Suprapubic skin (tissue), 4 donors: ENCODE results near the gene RPS2. TPM values are rescaled to one million over a fixed set of nuclear protein-coding genes. Genes with fewer than 3 reads are reported as not detected.

ENCODE experiments used
- DNase-seq, 2 donors: peaks; one replicate each; pipeline ENCODE4 v3.0.0-alpha.2; 2019; ENCODE audit warnings: low spot score in 2 of 2
- H3K27ac ChIP-seq: fragments of 200-600 bp; sonication (generic); one replicate; pipeline ENCODE4 v1.5.1; 2019
- H3K27me3 ChIP-seq: fragments of 200-600 bp; sonication (generic); one replicate; pipeline ENCODE4 v1.5.1; 2019
- H3K36me3 ChIP-seq: fragments of 200-600 bp; sonication (generic); one replicate; pipeline ENCODE4 v1.5.1; 2019
- H3K4me1 ChIP-seq: fragments of 200-600 bp; sonication (generic); one replicate; pipeline ENCODE4 v1.5.1; 2019
- H3K4me3 ChIP-seq: fragments of 200-600 bp; sonication (generic); one replicate; pipeline ENCODE4 v1.5.1; 2019; ENCODE audit warnings: mild to moderate bottlenecking
- H3K9me3 ChIP-seq: fragments of 200-600 bp; sonication (generic); one replicate; pipeline ENCODE4 v1.5.1; 2019
- CTCF ChIP-seq, 2 donors: fragments of 200-600 bp in 1 of 2; fragments of 450-650 bp in 1 of 2; sonication (generic) in 1 of 2; IDR thresholded peaks; one replicate each; pipeline ENCODE4 v1.5.1; 2016 to 2019; ENCODE audit warnings: antibody characterized with exemption in 2 of 2, mild to moderate bottlenecking in 1 of 2, moderate library complexity in 1 of 2
- EP300 ChIP-seq: sonication (generic); formaldehyde crosslinking; IDR thresholded peaks from one replicate; pipeline ENCODE4 v1.6.1; 2017; ENCODE audit warnings: antibody characterized with exemption
- POLR2A ChIP-seq, 2 donors: fragments of 450-650 bp; IDR thresholded peaks; one replicate each; pipeline ENCODE4 v1.6.1; 2017; ENCODE audit warnings: antibody characterized with exemption in 2 of 2, mild to moderate bottlenecking in 2 of 2, moderate library complexity in 2 of 2
- POLR2AphosphoS5 ChIP-seq, 3 donors: sonication (generic); formaldehyde crosslinking; IDR thresholded peaks; one replicate each; pipeline ENCODE4 v1.6.1; 2017; ENCODE audit warnings: antibody characterized with exemption in 3 of 3
- WGBS: methylation state at CpG from one replicate; pipeline ENCODE4 v1.1.5; 2018; 5-methylcytosine and 5-hydroxymethylcytosine counted together
- total RNA-seq, 4 donors: library from RNA; depleted of rRNA; stranded (reverse); fragments of >200 nt; gene quantifications; one replicate each; pipeline ENCODE4 v1.1.0, GENCODE V29; 2016

The RPS2 gene
- total RNA-seq, 4 donors from 2014 or later = 3,268 to 4,213 (median 3,625) TPM

GRCh38 chr16:2001456-2002355 lies 37.1 kb upstream of the RPS2 start:
- H3K9me3 ChIP-seq = no peaks in the 10 kb centered on the region
- H3K4me1 ChIP-seq = peaks cover 49% of the 10 kb centered on the region
- H3K4me3 ChIP-seq = no peak overlapping the region
- TF ChIP-seq POLR2A (IDR thresholded peaks at IDR 0.05) (no peak), EP300 (no peak), CTCF (IDR thresholded peaks at IDR 0.05) (no peak), POLR2AphosphoS5 (IDR thresholded peaks at IDR 0.05) (no peak)
- WGBS = 93% methylated on average over 33 of the region's 53 CpGs
- peaks cover 67% of the 10 kb centered on the region for H3K36me3 ChIP-seq
- no peak overlapping the region for H3K27ac ChIP-seq
- no peaks in the 10 kb centered on the region for H3K27me3 ChIP-seq
- no peak for DNase-seq

GRCh38 chr16:2001035-2001434 lies 36.4 kb upstream of the RPS2 start:
- WGBS = 93% methylated on average over 6 of the region's 19 CpGs
- Histone ChIP-seq H3K9me3 (no peaks in the 10 kb centered on the region), H3K4me1 (peaks cover 42% of the 10 kb centered on the region), H3K27me3 (no peaks in the 10 kb centered on the region), H3K4me3 (no peak overlapping the region), H3K36me3 (peaks cover 67% of the 10 kb centered on the region), H3K27ac (no peak overlapping the region)
- DNase-seq = no peak
- TF ChIP-seq EP300 (no peak), POLR2A (IDR thresholded peaks at IDR 0.05) (no peak), POLR2AphosphoS5 (IDR thresholded peaks at IDR 0.05) (no peak), CTCF (IDR thresholded peaks at IDR 0.05) (no peak)

GRCh38 chr16:1999866-2000514 lies 35.4 kb upstream of the RPS2 start:
- Histone ChIP-seq H3K36me3 (peaks cover 67% of the 10 kb centered on the region), H3K9me3 (no peaks in the 10 kb centered on the region), H3K4me1 (peaks cover 32% of the 10 kb centered on the region), H3K27ac (no peak overlapping the region), H3K4me3 (no peak overlapping the region), H3K27me3 (no peaks in the 10 kb centered on the region)
- 79% methylated on average over 12 of the region's 28 CpGs for WGBS
- TF ChIP-seq POLR2AphosphoS5 (IDR thresholded peaks at IDR 0.05) (no peak), CTCF (IDR thresholded peaks at IDR 0.05) (no peak), POLR2A (IDR thresholded peaks at IDR 0.05) (no peak), EP300 (no peak)
- no peak for DNase-seq

- H3K4me1 ChIP-seq = peaks cover 23% of the 10 kb centered on the region
- TF ChIP-seq POLR2A (IDR thresholded peaks at IDR 0.05) (no peak), POLR2AphosphoS5 (IDR thresholded peaks at IDR 0.05) (no peak), EP300 (no peak), CTCF (IDR thresholded peaks at IDR 0.05) (no peak)
- no peaks in the 10 kb centered on the region for H3K9me3 ChIP-seq
- H3K27me3 ChIP-seq = no peaks in the 10 kb centered on the region
- H3K36me3 ChIP-seq = peaks cover 67% of the 10 kb centered on the region
- DNase-seq = no peak
- 89% methylated on average over 7 of the region's 39 CpGs for WGBS
- no peak overlapping the region for H3K4me3 ChIP-seq
- no peak overlapping the region for H3K27ac ChIP-seq
These were observed 34.5 kb upstream of the RPS2 start for GRCh38 chr16:1998852-1999801.
